GM19238 (cell line): ENCODE results near the gene KDM3B.
"Not testable (repeated sequence)": the region's sequence is repeated elsewhere in the genome, so short reads cannot be mapped to it uniquely, and the experiment has no call there.

Experiments
- DNase-seq: peaks from one replicate; pipeline ENCODE4 v3.0.0; 2011; ENCODE audit warnings: low spot score; ENCODE audit not compliant: insufficient read length

Gene KDM3B

DNA sequence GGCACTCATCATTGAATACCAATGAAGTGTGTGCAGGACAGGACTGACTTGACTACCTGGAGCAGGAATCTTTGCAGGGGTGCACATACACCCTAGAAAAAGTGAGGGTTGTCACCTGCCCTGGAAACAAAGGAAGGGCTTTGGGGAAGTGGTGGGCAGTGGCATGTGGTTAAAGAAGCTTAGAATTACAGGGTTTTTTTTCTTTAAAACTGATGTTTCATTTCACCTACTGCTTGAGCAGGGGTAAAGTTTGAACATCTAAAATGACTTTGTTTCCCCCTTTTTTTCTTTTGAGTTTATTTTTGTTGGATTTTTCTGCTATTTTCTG, 2.0 kb upstream of the KDM3B start:
- no peak for DNase-seq

- DNase-seq: no peak
These were observed 1.4 kb upstream of the KDM3B start for GRCh38 chr5:138351056-138351455.

DNA sequence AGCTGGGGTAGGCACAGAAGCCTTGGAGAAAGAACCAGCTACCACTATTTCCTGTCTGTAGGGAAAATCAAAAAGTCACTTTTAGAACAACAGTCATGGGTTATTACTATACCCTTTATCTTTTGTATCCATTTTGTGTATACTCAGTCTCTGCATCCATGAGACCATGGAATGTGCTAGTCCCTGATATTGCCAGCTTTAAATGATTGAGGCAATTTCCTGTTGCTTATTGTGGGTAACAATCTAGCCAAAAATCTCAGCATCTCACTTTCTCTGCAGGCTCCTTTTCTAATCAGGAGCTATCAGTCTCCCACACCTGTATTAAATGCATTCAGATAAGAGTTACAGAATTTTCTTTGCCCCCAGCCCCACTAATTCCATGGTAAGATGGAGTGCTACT, 968 bp upstream of the KDM3B start:
- DNase-seq: no peak

DNA sequence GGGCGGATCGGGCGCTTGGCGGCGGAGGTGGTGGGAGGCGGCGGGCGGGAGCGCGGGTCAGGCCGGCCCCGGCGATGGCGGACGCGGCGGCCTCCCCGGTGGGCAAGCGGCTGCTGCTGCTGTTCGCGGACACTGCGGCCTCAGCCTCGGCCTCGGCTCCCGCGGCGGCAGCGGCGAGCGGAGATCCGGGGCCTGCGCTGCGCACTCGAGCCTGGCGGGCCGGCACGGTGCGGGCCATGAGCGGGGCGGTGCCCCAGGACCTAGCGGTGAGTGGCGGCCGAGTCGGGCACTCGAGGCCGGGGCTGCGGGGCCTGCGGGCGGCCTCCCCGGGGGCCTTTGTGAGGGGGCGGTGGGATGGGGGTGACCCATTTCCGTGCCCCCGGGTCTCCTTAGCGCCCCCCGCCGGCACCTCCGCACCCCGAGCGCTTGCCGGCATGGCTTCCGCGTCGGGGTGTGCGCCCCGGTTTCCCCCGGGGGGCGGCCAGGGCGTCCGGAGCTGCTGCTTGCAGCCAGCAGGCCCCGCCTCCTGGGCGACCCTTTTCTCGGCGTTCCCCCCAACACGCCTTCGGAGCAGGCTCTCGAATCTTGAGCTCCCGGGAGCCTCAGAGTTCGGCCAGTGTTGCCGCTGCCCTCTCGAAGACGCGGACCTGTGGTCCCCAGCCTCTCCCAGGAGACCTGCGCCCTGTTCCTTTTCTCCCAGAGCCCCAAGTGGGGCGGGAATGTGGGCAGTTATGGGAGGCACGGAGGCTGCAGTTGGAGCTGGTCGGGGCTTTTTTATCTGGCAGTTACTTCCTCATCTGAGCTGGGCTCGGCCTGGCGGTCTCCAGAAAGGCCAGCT, 456 bp downstream of the KDM3B start:
- peak; percentile 70 for DNase-seq

DNA sequence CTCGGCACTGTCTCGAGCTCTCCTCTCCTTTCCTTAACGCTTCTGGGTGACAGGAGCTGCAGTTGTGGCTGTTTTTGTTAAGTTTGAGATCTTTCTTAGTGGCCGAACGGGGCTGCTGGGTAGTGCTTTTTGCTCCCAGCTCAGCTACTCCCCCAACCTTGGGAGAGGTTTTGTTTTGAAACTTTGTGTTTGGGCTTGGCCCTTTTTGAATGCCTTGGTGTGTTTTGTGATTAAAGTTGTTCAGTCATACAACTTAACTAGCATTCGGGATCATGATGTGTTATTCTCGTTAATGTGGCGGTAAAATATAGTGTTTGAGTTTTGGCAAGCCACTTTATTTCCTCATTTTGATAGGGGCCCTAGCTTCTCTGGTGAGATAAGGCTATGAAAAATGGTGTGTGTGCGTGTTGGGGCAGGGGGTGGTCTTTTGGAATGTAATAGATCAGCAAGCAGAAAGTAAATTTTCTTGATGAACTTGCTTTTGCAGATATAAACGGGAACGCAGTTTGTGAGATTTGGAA, 1.1 kb downstream of the KDM3B start:
- no peak for DNase-seq

DNA sequence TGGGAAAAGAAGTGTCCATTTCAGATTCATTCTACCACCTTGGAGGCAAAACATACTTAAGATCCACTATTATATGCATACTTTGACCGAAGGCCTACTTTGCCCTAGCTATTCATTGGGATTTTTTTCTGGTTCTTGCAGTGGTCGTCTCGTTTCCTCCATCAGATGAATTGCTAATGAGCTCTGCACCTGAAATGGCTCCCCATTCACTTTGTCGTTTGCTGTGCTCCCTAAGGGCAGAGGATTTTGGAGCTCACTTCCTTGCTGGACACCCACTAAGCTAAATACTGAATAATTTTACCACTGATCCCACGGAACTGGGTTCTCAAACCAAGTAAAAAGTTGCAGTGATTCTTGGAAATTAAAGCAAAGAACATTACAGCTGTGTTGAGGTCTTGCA, 1.9 kb downstream of the KDM3B start:
- no peak for DNase-seq

DNA sequence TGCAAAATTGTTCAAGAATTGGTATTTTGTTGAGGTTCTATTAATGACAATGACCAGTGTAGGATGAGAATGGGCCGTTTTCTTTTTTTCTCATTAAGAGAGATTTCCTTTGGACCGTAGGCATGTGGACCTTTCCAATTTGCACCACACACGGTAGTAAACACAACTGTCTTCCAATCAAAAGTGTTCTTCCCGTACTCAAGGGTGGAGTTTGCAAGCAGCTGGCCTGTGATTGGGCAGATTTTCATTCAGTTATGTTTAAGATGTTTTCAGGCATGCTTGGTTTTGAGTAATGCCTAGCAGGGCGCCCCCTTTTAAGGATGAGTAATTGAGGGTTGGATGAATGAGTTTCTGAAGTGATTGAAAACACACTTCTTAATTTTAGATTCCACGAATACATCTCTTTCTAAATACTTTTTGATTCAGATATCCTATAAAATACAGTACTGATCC, 2.5 kb downstream of the KDM3B start:
- DNase-seq: peak; percentile 60

DNA sequence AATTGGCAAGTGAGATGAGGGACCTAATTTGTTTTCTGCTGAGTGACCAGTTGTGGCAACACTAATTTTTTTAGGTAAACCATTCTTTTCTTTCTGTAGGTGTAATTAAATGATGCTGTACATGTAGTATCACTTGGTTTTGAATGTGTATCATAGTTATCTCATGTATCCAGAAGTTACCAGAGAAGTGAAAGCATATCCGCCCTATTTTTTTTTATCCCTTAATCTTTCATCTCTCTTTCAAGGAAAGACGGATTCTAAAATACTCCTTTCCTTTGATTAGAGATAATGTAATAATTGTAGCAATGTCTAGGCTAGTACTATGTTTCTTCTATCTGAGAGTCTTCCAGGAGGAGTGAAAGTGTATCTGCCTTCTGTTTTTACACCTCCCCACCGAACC, 7.1 kb downstream of the KDM3B start:
- no peak for DNase-seq

DNA sequence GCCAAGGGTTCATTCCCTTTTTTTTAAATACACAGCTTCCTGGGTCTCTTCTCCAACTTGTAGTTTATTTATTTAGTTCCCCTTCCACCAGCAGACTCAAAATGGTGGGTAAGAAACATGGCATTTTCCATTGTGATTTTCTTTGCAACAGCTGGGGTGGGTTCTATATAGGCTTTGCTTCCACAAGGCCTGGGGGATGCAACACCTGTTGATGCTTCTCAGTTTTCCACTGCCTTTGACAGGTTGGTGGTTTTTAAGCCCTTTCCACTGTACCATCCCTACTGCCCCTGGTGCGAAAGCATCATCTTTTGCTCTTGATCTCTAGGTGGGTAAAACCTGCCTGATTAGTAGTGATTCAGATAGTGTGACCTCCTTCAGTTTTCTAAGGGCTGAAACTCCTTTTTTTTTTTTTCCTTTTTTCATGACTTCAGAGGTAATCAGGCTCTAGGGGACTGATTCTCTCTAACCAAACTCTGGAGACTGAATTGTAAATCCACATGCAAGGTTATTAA, 8.5 kb downstream of the KDM3B start:
- no peak for DNase-seq

DNA sequence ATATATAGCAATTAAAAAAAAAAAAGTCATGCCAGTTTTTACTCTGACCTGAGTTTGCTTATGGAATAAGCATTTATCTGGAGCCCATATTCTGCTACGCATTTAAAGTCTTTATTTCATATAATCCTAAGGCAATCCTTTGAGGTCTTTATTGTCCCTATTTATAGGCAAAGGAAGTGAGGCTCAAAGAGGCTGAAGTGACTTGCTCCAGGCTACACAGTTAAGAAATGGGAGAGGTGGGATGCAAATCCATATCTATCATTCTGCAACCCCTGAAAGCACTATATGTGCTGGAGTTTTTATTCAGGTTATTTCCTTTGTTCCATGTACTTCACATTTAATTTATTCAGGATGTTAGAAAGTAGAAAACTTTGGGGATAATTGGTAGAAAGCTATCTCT, 12.1 kb downstream of the KDM3B start:
- DNase-seq: no peak

- DNase-seq: no peak
These were observed 14.3 kb downstream of the KDM3B start for GRCh38 chr5:138366632-138367382.

DNA sequence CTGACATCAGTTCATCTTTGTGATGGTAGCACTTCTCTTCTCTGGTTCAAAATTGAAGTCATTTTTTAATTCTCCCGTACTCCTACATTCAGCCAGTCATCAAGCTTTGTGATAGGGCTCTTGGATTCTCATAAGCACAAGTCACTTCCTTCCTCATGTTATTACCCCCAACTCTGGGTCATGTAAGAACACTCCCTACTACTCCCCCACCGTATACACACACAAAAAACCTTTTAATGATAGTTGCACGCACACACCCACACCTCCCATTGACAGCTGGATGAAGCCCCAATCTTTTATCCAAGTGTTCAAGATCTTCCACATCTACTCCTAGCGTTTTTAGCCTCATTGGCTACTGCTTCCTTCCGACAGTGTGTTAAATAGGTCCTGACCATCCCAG, 16.8 kb downstream of the KDM3B start:
- no peak for DNase-seq

- DNase-seq: no peak
These were observed 17.2 kb downstream of the KDM3B start for GRCh38 chr5:138369706-138370105.

- DNase-seq: no peak
These were observed 18.1 kb downstream of the KDM3B start for GRCh38 chr5:138370537-138370936.

DNA sequence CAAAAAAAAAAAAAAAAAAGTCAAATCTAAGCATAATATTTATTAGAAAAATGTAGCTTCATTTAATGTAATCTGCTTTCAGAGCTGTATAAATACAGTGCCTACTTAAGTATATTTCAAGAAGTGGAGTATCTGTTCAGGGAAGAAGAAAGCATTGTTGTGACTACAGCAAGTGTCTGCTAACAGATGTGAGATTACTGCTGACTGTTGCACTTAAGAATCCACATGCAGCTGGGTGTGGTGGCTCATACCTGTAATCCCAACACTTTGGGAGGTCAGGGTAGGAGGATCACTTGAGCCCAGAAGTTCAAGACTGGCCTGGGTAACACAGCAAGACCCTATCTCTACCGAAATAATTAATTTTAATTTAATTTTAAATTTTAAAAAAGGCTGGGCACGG, 19.0 kb downstream of the KDM3B start:
- no peak for DNase-seq

- peak; percentile 15 for DNase-seq
These were observed 19.7 kb downstream of the KDM3B start for GRCh38 chr5:138372225-138372624.

DNA sequence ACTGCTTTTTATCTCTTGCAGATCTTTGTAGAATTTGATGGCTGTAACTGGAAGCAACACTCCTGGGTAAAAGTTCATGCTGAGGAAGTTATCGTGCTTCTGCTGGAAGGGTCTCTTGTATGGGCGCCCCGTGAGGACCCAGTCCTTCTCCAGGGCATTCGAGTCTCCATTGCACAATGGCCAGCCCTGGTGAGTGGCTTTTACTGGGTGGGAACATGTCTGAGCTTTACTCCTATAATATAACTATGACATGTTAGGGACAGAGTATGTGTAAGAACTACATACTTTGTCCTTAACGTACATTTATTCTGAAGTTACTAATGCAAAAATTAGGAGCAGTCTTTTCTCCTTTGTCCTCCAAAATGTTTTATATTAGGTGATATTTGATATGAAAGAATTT, 20.2 kb downstream of the KDM3B start:
- DNase-seq: no peak

- DNase-seq: no peak
These were observed 29.9 kb downstream of the KDM3B start for GRCh38 chr5:138382347-138382746.

GRCh38 chr5:138385660-138386059, 33.2 kb downstream of the KDM3B start:
- DNase-seq: no peak

- DNase-seq: no peak
These were observed 33.8 kb downstream of the KDM3B start for GRCh38 chr5:138386290-138386689.

GRCh38 chr5:138389332-138389731, 36.8 kb downstream of the KDM3B start:
- no peak for DNase-seq

GRCh38 chr5:138389911-138390310, 37.4 kb downstream of the KDM3B start:
- not testable (repeated sequence) for DNase-seq
